Measurements from ENCODE around the gene MAML2. TPM values are rescaled to one million over a fixed set of nuclear protein-coding genes. Genes with fewer than 3 reads are reported as not detected.

The MAML2 gene
- total and polyA plus RNA-seq, 2 of the 8 experiments (the other 6 are each of a cell fraction or from before 2014, with no cell fraction given) = 3.8 to 6.6 TPM

DNA sequence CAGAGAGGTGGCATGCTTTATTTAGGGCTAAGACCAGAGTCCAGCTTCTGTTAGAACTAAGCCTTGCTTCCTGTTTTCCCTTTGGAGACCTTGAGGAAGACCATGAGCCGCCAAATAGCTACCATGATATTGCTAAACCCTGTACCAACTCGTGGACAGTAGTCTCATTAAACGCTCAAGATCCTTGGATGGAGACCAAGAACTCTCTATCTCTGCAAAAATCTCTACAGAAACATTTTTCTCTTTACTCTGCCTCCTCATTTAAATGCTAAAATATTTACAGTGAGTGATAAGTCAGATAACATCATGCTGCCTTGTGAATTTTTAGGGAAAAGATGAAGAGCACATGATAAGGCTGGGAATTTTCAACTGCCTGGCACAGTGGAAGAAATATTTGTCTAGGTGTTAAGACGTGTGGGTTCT, 197.8 kb downstream of the MAML2 start:
- POLR2A ChIA-PET (ENCODE audit: partially characterized antibody) = no interaction called here
- H3K79me1 ChIP-seq (ENCODE audit: low read depth, low read length) = no peaks in the 10 kb centered on the region
- no peaks in the 10 kb centered on the region for H3K79me2 ChIP-seq (ENCODE audit: control insufficient read depth in 1 of 2, insufficient read depth in 2 of 2, low read length in 2 of 2)
- no peak overlapping the region for H3K27ac ChIP-seq (ENCODE audit: low read depth, low read length)
- no peak overlapping the region for H2BK20ac ChIP-seq (ENCODE audit: low read length)
- no peak overlapping the region for H4K5ac ChIP-seq (ENCODE audit: insufficient read length, low read depth, low read length)
- H3K9ac ChIP-seq (replicated peaks in 1 of 4; ENCODE audit: extremely low read depth in 1 of 4, low read depth in 3 of 4, low read length in 3 of 4) = no peak overlapping the region
- H2BK12ac ChIP-seq (ENCODE audit: low read depth, low read length) = no peak overlapping the region
- H2BK5ac ChIP-seq (ENCODE audit: low read depth, low read length) = no peak overlapping the region
- H3K36me3 ChIP-seq (ENCODE audit: control insufficient read depth in 2 of 4, insufficient read depth in 4 of 4, low read length in 3 of 4) = no peaks in the 10 kb centered on the region
- no peak overlapping the region for H3K4ac ChIP-seq (replicated peaks; ENCODE audit: insufficient read length, low read depth, low read length)
- no peak overlapping the region for H2AK5ac ChIP-seq (ENCODE audit: low read depth, low read length)
- no peaks in the 10 kb centered on the region for H3K9me3 ChIP-seq (ENCODE audit: insufficient read depth in 2 of 2, low read depth in 1 of 2, low read length in 1 of 2)
- H4K8ac ChIP-seq (ENCODE audit: extremely low read depth, insufficient read depth, low read length) = no peak overlapping the region
- no peak overlapping the region for H3K4me3 ChIP-seq (ENCODE audit: extremely low read depth in 1 of 4, insufficient read depth in 2 of 4, low read depth in 3 of 4, low read length in 4 of 4)
- H3K23me2 ChIP-seq (ENCODE audit: low read depth, low read length) = no peaks in the 10 kb centered on the region
- H2AFZ ChIP-seq (ENCODE audit: low read length) = no peak overlapping the region
- H3K27me3 ChIP-seq (replicated peaks in 1 of 4; ENCODE audit: control insufficient read depth in 3 of 4, extremely low read depth in 1 of 4, insufficient read depth in 3 of 4, low read length in 3 of 4) = no peaks in the 10 kb centered on the region
- no peak overlapping the region for H2BK120ac ChIP-seq (replicated peaks; ENCODE audit: low read depth, low read length)
- no peak overlapping the region for H3K4me2 ChIP-seq (ENCODE audit: insufficient read depth in 1 of 2, low read depth in 2 of 2, low read length in 2 of 2)
- H3K14ac ChIP-seq (ENCODE audit: insufficient read length) = no peak overlapping the region
- H2BK15ac ChIP-seq (ENCODE audit: low read length) = no peak overlapping the region
- DNase-seq (ENCODE audit: low read depth in 1 of 2, low spot score in 2 of 2) (no peak), FAIRE-seq (no peak)
- H3K4me1 ChIP-seq (replicated peaks in 1 of 4; ENCODE audit: control insufficient read depth in 3 of 4, insufficient read depth in 4 of 4, low read length in 3 of 4) = peaks cover 0 to 6% (median 2%) of the 10 kb centered on the region in 4 experiments; a peak in 3 of 7 replicates
- no peak overlapping the region for H4K91ac ChIP-seq (replicated peaks; ENCODE audit: insufficient read length, low read length)
- no peaks in the 10 kb centered on the region for H4K20me1 ChIP-seq (replicated peaks in 1 of 2; ENCODE audit: control insufficient read depth in 1 of 2, insufficient read depth in 2 of 2, low read length in 2 of 2)
- no peak overlapping the region for H3K23ac ChIP-seq (ENCODE audit: insufficient read length)
- no peak overlapping the region for H3K18ac ChIP-seq (ENCODE audit: extremely low read depth, low read length)
- CTCF ChIA-PET (ENCODE audit: partially characterized antibody) = no interaction called here
- H3K56ac ChIP-seq (replicated peaks; ENCODE audit: insufficient read length, low read depth, low read length) = no peak overlapping the region
- 88% methylated on average over 4 of the region's 4 CpGs; no CpG with 5 or more reads in 1 of the 2 experiments for WGBS, 2 experiments (ENCODE audit: extremely low coverage in 1 of 2, insufficient coverage in 1 of 2, insufficient read length in 1 of 2, insufficient replicate concordance in 2 of 2, low coverage in 1 of 2, low lambda C conversion rate in 2 of 2, missing lambda C conversion rate in 1 of 2)
- TF ChIP-seq BCL11A (IDR thresholded peaks at IDR 0.05; ENCODE audit: low read depth in 2 of 2, low read length in 2 of 2) (no peak), SP1 (IDR thresholded peaks at IDR 0.05; ENCODE audit: low read depth, low read length) (no peak), TAF7 (optimal IDR thresholded peaks at IDR 0.05; ENCODE audit: borderline replicate concordance, low read depth, low read length) (no peak), MAFK (IDR thresholded peaks at IDR 0.05; ENCODE audit: low read depth, low read length) (no peak)
- TF ChIP-seq, protein P1, sequence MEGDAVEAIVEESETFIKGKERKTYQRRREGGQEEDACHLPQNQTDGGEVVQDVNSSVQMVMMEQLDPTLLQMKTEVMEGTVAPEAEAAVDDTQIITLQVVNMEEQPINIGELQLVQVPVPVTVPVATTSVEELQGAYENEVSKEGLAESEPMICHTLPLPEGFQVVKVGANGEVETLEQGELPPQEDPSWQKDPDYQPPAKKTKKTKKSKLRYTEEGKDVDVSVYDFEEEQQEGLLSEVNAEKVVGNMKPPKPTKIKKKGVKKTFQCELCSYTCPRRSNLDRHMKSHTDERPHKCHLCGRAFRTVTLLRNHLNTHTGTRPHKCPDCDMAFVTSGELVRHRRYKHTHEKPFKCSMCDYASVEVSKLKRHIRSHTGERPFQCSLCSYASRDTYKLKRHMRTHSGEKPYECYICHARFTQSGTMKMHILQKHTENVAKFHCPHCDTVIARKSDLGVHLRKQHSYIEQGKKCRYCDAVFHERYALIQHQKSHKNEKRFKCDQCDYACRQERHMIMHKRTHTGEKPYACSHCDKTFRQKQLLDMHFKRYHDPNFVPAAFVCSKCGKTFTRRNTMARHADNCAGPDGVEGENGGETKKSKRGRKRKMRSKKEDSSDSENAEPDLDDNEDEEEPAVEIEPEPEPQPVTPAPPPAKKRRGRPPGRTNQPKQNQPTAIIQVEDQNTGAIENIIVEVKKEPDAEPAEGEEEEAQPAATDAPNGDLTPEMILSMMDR (IDR thresholded peaks at IDR 0.05; ENCODE audit: control extremely low read depth in 1 of 3, insufficient read depth in 1 of 3, low read depth in 1 of 3, low read length in 3 of 3) = no peak
